Measurements from ENCODE around the gene MTFMT.
A peak's percentile ranks its signal among the peaks of the same experiment; 100 is the strongest.

MTFMT gene

GRCh38 chr15:64987136-64987535 is 42.3 kb downstream of the MTFMT start:
- no peak for DNase-seq (ENCODE audit: low read depth in 2 of 2)

DNA sequence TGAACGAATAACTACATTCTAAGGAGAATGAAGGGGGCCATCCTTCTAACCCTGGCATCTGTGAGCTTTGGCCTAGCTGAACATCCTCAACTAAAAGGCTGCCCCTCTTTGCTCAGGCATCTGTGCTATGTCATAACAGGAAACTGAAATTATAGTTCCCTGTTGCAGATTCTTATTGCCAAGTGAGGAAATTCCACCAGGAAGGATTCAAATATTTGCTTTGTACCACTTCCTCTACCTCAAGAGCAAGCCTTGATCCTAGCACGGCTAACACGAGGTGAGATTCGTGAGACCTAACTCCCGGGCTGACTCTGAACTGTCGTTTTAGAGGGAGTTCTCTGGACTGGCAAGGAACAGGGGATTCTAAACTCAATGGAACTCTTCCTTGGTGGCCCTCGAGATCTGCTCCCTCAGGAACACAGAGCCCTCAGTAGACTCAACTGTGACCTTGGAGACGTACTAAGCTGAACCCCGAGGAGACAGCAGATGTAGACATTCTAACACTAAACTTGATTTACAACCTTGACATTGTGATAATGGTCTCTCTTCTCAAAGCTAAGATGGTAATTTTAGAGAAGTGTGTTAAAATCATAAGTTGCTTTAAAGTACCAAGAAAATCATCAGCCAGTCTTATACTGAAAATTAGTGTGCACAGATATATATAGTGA is 43.9 kb downstream of the MTFMT start:
- peak; percentile 34 to 40 for DNase-seq (ENCODE audit: low read depth in 2 of 2)

DNA sequence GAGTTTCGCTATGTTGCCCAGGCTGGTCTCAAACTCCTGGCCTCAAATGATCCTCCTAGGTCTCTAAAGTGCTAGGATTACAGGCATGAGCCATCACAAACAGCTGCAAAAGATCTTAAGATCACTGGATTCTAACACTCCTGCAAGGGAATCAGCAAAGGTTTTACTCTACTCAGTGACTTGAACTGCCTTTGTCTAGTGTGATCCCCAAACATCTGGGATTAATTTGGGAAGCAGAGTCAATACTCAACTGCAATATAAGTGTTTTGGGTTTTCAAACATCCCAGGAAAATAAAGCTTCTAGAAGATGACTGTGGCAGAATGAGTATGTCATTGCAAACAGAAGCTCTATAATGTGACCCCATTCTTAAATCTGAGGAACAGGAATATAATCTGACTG is 47.0 kb downstream of the MTFMT start:
- peak; percentile 52 to 60 for DNase-seq (ENCODE audit: low read depth in 2 of 2)

DNA sequence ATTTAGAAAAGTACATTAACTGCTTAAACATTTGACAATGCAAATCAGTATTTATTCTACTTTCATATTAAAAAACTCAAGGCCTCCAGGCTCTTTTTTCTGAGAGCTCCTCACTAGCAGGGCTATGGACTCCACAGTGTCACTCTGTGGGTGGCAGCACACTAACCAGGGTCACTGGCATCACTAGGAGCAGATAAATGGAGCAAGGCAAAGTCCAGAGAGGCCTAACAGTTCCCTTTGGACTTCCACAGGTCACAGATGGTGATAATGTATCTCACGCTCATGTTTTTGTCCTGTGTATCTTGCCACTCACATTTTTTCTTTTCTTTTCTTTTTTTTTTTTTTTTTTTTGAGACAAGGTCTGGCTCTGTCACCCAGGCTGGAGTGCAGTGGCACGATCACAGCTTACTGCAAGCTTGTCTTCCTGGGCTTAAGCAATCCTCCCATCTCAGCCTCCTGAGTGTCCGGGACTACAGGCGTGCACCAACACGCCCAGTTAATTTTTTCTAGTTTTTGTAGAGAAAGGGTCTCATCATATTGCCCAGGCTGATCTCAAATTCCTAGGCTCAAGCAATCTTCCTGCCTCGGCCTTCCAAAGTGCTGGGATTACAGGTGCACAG is 47.5 kb downstream of the MTFMT start:
- DNase-seq (ENCODE audit: low read depth in 2 of 2), result no peak

DNA sequence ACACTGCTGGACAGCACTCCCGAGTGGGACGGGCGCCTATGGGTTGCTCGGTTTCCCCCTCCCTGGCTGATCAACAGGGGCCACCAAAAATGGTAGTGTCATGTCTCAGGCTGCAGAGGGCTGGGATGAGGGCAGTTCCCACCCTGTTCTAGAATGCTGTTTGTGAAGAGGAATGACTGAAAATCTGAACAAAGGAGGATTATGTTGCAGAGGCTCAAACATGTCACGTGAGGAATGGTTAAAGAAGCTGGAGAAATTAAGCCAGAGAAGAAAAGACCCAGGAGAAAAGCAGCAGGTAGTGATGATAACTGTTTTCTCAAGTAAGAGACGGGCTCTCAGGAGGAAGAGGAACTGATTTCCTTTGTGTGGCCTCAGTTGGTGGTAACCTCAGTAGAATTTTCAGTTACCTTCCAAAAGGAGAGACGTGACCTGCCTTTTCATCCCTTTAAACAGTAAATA is 50.2 kb downstream of the MTFMT start:
- DNase-seq (ENCODE audit: low read depth in 2 of 2), result no peak

GRCh38 chr15:64975390-64975789 is 54.0 kb downstream of the MTFMT start:
- DNase-seq (ENCODE audit: low read depth in 2 of 2), result peak in 1 of 2 experiments; percentile 15

DNA sequence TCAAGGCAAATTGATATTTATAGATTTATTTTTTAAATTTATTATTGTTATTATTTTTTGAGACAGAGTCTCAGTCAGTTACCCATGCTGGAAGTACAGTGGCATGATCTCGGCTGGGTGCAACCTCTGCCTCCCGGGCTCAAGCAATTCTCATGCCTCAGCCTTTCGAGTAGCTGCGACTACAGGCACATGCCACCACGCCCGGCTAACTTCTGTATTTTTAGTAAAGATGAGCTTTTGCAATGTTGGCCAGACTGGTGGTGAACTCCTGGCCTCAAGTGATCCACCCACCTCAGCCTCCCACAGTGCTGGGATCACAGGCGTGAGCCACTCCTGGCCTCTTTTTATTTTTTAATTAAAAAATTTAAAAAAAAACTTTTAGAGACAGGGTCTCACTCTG is 58.7 kb downstream of the MTFMT start:
- no peak for DNase-seq (ENCODE audit: low read depth in 2 of 2)

DNA sequence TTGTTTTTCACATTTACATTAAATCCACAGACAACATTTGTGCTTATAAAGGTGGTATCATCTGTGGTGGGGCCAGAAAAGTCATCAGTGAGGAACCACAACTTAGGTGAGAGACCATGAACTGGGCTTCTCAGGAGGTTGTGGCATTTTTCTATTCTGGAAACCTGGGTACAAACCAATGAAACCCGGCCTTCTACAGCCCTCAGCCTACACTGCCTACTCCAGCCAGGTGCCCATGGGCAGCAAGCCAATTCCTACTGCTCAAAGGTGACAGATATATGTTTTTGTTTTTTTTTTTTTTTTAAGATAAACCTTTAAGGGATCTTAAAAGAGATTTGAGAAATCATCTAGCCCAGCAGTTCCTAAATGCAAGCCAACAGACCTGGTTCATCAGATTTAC is 60.0 kb downstream of the MTFMT start:
- DNase-seq (ENCODE audit: low read depth in 2 of 2), result no peak

GRCh38 chr15:64961013-64961412 is 68.4 kb downstream of the MTFMT start:
- no peak for DNase-seq (ENCODE audit: low read depth in 2 of 2)

- DNase-seq (ENCODE audit: low read depth in 2 of 2), result no peak
These were observed 69.3 kb downstream of the MTFMT start for GRCh38 chr15:64960153-64960552.

- DNase-seq (ENCODE audit: low read depth in 2 of 2), result no peak
These were observed 70.3 kb downstream of the MTFMT start for GRCh38 chr15:64959128-64959527.

DNA sequence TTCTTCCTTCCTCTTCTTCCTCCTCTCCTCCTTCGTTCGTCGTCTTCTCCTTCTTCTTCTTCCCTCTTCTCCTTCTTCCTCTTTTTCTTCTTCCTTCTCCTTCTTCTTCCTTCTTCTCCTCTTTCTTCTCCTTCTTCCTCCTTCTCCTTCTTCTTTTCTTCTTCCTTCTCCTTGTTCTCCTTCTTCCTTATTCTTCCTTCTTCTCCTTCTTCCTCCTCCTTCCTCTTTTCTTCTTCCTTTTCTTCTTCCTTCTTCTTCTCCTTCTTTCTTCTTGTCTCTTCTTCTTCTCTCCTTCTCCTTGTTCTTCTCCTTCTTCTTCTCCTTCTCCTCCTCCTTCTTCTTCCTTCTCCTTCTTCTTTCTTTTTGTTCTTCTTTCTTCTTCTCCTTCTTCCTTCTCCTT is 75.0 kb downstream of the MTFMT start:
- DNase-seq (ENCODE audit: low read depth in 2 of 2), result no peak

- DNase-seq (ENCODE audit: low read depth in 2 of 2), result no peak
These were observed 77.5 kb downstream of the MTFMT start for GRCh38 chr15:64951777-64952418.
